NB4 (cell line): ENCODE results near the gene IGFL2.

ENCODE experiments used
- CTCF ChIP-seq: IDR thresholded peaks from one replicate; pipeline ENCODE4 v1.5.1; 2012; ENCODE audit warnings: low read depth, low read length
- MAX ChIP-seq: IDR thresholded peaks from 2 replicates; pipeline ENCODE4 v1.6.1; 2011; ENCODE audit warnings: low read depth, low read length
- MYC ChIP-seq: IDR thresholded peaks from 2 replicates; pipeline ENCODE4 v1.6.1; 2011; ENCODE audit warnings: low read depth, low read length
- POLR2A ChIP-seq: IDR thresholded peaks from 2 replicates; pipeline ENCODE4 v1.6.1; 2011; ENCODE audit warnings: mild to moderate bottlenecking; ENCODE audit not compliant: insufficient read length; ENCODE audit errors: extremely low read depth

- TF ChIP-seq CTCF (no peak), POLR2A (no peak), MYC (no peak), MAX (no peak)
These were observed 47.1 kb downstream of the IGFL2 start for GRCh38 chr19:46195104-46195503.
